Stimulated activated CD8-positive, alpha-beta memory T cell treated with anti-CD3 and anti-CD28 coated beads, Interleukin-2, amount 100 ng/mL, for 1 hour (primary cell): ENCODE data around the gene ZNF385B.

ENCODE experiments used
- DNase-seq, 2 donors: peaks; one replicate each; pipeline ENCODE4 v3.0.0-alpha.2; 2020; ENCODE audit warnings: low read depth in 2 of 2

Gene ZNF385B

GRCh38 chr2:179746981-179747380 lies 114.4 kb downstream of the ZNF385B start:
- no peak for DNase-seq

GRCh38 chr2:179745635-179746256 lies 115.7 kb downstream of the ZNF385B start:
- no peak for DNase-seq

- no peak for DNase-seq
These were observed 117.0 kb downstream of the ZNF385B start for GRCh38 chr2:179744401-179744800.

DNA sequence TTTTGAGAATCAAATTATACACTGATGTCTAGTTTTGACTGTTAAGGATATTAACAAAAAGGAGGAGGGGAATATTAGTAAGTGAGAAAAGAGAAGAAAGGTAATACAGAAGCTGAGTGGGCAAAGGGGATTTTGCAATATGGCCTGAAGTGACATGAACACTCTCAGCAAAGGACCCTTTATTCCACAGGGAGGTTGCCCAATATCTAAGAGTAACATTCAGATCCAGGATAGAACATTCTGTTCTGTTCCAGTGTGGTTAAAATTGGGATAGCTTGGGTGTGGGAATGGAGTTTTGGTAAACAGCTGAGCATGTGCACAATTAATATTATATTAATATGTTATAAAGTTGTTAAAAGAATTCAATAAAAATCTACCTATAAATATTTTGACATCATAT lies 120.1 kb downstream of the ZNF385B start:
- no peak for DNase-seq

DNA sequence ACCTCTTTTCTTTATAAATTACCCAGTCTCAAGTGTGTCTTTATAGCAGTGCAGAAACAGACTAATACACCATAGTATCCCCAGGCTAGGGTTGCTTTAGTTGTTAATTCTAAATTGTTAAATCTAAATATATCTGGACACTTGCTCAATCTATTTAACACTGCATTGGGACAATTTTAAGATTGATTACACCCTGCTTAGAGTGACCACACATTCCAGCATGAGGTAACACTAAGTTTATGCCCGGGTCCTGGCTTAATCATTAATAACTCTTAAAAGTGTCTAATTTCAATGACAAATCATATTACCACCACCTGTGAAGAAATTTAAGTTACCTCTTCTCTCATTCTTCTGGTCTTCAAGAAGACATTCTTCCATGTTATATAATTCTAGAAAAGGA lies 131.4 kb downstream of the ZNF385B start:
- no peak for DNase-seq

DNA sequence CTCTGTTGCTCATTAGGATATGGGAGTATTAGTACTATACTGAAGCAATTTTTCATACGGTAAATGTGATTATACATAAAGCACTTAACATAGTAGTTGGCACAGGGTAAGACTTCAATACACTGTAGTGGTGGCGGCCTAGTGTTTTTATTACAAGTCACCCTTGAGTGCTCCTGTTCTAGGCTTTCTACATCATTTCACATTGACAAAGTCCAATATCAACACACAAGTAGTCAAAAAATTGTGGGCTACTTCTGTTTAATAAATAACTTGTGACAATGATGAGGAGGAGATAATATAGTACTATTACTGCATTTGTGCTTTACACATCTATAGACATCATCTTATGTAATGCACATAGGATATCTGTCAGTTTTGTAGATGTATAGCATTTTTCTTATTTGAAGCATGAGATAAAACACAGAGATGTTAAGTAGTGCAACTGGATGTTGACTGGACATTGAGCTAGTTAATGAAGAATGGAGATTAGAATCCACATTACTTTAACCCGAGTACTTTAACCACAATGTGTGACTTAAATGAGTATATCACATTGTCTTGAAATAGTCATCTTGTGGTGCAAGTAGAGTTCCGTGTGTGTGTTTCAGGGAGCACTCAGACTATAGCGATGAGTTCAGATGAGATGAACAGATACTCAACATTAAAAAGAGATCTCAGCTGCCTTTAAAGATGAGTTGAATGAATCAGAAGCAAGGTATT lies 134.8 kb downstream of the ZNF385B start:
- no peak for DNase-seq

- no peak for DNase-seq
These were observed 137.0 kb downstream of the ZNF385B start for GRCh38 chr2:179724403-179724802.

DNA sequence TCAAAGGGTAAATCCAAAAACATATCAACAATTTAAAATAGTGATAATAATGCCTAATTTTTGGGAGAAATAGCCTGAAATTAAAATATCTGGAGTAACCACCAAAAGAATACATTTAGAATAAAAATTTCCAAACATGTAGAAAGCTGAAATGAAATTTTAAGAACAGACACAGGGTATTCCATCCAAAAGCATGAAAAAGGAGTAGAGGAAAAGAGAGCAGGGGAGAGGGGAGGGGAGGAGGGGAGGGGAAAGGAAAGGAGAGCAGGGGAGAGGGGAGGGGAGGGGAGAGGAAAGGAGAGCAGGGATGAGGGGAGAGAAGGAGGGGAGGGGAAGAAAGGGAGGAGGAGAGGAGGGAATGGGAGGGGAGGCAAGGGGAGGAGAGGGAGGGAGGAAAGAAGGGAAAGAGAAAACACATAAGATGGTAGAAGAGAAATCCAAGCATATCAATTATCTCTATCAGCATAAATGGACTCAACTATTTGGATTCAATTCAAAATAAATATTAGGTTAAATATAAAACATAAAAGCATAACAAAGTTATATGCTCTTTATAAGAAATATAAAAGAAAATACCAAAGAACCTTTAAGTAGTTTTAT lies 141.1 kb downstream of the ZNF385B start:
- DNase-seq = no peak

DNA sequence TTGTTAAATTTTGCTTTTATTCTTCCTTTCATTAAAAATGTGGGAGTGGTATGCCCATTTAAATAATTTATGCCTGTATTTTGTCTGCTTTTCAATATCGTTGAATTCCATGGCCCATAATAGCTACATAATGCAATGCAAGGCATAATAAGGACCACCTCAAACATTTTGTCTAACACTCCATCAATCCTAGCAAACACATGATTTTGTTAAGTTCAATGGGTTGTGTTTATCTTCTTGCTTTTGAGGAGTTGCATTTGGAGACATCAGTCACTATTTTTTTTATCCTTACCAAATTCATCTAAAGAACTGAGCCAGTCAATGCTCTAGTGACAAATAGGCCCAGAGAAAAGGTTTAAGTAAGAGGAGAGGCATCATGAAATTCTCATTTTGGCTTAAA lies 145.5 kb downstream of the ZNF385B start:
- no peak for DNase-seq

DNA sequence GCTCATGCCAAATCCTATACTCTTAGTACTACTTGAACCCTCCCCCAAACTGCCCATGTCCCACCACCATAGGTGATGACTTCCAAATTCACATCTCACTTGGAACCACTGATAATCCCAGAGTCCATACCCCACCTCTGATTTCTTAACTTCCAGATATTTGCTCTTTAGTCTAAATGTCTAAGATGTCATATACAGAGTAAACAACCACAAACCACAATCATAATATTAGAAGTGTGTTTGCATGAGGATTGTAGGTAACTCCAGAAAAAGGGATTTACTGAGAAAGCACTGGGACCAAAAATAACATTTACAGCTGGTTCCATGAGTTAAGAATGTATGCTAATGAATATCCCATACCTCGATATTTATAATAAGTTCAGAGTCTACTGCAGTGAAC lies 146.2 kb downstream of the ZNF385B start:
- no peak for DNase-seq

- DNase-seq = no peak
These were observed 148.6 kb downstream of the ZNF385B start for GRCh38 chr2:179712825-179713224.

DNA sequence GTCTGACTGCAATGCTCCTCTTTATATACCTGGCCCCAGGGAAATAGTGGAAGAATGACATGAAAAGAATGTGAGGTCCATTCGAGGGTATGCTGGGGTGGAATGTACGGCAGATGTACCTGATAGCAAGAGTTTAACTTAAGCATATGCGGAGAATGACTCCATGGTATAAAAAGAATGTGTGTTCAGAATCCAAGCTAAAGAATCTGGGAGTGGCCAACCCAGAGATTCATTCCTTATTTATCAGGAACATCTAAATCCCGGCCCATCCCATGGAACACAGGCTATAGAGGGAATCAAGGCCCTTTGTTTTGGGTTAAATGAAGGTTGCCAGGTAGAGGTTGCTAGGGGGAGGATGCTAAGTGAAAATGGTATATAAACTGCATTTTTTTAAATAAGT lies 150.0 kb downstream of the ZNF385B start:
- DNase-seq = no peak

DNA sequence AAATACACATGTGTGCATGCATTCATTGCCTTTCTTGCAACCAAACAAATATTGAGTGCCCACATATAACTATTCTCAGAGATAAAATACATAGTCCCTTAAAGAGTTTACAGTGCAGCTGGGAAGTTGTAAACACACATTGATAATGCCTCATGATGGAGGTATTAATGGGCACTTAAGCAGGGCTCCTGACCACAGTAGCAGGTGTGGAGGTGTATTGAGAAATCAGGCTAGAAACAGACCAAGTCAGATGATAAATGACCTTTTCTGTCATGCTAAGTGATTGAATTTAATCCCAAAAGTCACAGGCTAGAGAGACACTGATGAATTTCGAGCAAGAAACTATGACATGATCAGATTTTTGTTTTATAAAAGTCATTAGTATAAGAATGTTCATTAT lies 157.7 kb downstream of the ZNF385B start:
- DNase-seq = no peak

GRCh38 chr2:179702912-179703311 lies 158.5 kb downstream of the ZNF385B start:
- no peak for DNase-seq

GRCh38 chr2:179701524-179702110 lies 159.8 kb downstream of the ZNF385B start:
- no peak for DNase-seq

DNA sequence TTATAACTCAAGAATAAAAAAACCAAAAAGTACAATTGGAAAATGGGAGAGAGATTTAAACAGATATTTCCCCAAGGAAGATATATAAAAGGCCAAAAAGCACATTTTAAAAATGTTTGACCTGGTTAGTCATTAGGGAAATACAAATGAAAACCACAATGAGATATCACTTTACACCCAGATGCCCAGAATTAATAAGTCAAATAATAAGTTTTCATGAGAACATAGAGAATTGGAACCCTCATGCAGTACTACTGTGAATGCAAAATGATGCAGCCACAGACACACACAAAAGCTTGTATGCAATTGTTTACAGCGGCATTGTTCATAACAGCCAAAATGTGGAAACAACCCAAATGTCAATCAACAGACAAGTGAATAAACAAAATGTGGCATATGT lies 165.9 kb downstream of the ZNF385B start:
- no peak for DNase-seq

DNA sequence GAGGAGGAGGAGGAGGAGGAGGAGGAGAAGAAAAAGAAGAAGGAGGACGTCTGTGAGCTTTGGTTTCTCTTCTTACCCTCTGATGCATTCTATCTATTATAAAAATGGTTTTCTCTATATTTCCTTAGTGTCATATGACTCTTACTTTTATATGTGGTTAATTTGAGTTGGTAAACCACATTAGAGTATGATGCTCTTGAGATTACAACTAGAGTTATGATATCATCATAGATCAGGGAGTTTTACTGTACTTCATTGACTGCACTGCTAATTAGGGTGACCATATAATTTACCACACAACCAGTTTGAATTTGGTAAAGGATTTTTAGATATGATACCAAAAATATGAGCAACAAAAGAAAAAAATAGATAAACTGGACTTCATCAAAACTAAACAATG lies 166.4 kb downstream of the ZNF385B start:
- no peak for DNase-seq

DNA sequence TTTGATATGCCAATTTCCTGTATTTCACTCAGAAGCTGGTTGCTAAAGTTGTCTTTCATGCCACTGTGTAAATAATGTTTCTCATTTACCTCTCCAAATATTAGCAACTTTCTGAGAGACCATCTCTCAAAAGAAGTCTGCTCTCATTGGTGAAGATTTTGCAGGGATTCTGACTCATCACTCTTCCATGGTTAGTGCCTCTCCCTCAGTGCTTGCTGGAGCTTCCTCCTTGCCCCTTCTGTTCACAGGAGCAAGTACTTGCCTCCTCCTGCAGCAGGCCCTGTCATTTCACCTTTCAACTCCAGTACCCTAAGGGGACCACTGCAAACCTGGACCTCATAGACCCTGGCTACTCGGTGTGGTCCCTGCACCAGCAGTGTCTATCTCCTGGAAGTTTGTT lies 168.8 kb downstream of the ZNF385B start:
- DNase-seq = no peak

- no peak for DNase-seq
These were observed 169.4 kb downstream of the ZNF385B start for GRCh38 chr2:179692043-179692442.

GRCh38 chr2:179691235-179691634 lies 170.2 kb downstream of the ZNF385B start:
- DNase-seq = no peak

- DNase-seq = no peak
These were observed 174.6 kb downstream of the ZNF385B start for GRCh38 chr2:179686718-179687342.

GRCh38 chr2:179686069-179686468 lies 175.3 kb downstream of the ZNF385B start:
- no peak for DNase-seq
